DOHH2 (cell line): Measurements from ENCODE around the gene CIDEA.

Experiments used
- H3F3A ChIP-seq: fragments of 200-600 bp; sonication (generic), shearing (Covaris generic); 2 replicates; pipeline ENCODE4 v1.6.0; 2016; ENCODE audit warnings: antibody characterized with exemption, mild to moderate bottlenecking; ENCODE audit not compliant: control insufficient read depth, insufficient read depth
- H3K27ac ChIP-seq: fragments of 200-600 bp; sonication (generic); 2 replicates; pipeline ENCODE4 v1.5.1; 2014; ENCODE audit warnings: low read depth, mild to moderate bottlenecking, low read length, moderate library complexity
- H3K27me3 ChIP-seq: fragments of 200-600 bp; sonication (generic); 2 replicates; pipeline ENCODE4 v1.6.1; 2014; ENCODE audit warnings: mild to moderate bottlenecking, low read length, mixed read lengths; ENCODE audit not compliant: control insufficient read depth
- H3K36me3 ChIP-seq: fragments of 200-600 bp; sonication (generic); 2 replicates; pipeline ENCODE4 v1.6.1; 2014; ENCODE audit warnings: mild to moderate bottlenecking, low read length, moderate library complexity, mixed read lengths; ENCODE audit not compliant: control insufficient read depth
- H3K4me1 ChIP-seq: fragments of 200-600 bp; sonication (generic); 2 replicates; pipeline ENCODE4 v1.6.1; 2014; ENCODE audit warnings: mild to moderate bottlenecking, low read length, mixed read lengths; ENCODE audit not compliant: control insufficient read depth
- H3K4me2 ChIP-seq: fragments of 200-600 bp; sonication (generic); 2 replicates; pipeline ENCODE4 v1.6.0; 2014; ENCODE audit warnings: mild to moderate bottlenecking, low read length, moderate library complexity
- H3K4me3 ChIP-seq: fragments of 200-600 bp; sonication (generic); 2 replicates; pipeline ENCODE4 v1.5.1; 2014; ENCODE audit warnings: mild to moderate bottlenecking, low read length, mixed read lengths
- H3K79me2 ChIP-seq: fragments of 200-600 bp; sonication (generic); 2 replicates; pipeline ENCODE4 v1.6.1; 2014; ENCODE audit warnings: mild to moderate bottlenecking, low read length, mixed read lengths; ENCODE audit not compliant: control insufficient read depth
- H3K9me2 ChIP-seq: fragments of 200-600 bp; sonication (generic); replicated peaks from 2 replicates; pipeline ENCODE4 v1.6.1; 2014; ENCODE audit warnings: mild to moderate bottlenecking, low read length, mixed read lengths; ENCODE audit not compliant: control insufficient read depth
- H3K9me3 ChIP-seq: fragments of 200-600 bp; sonication (generic); 2 replicates; pipeline ENCODE4 v1.6.1; 2014; ENCODE audit warnings: antibody characterized with exemption, low read length, mixed read lengths; ENCODE audit not compliant: control insufficient read depth, insufficient read depth
- H4K20me1 ChIP-seq: fragments of 200-600 bp; sonication (generic); 2 replicates; pipeline ENCODE4 v1.6.0; 2014; ENCODE audit warnings: low read depth, mild to moderate bottlenecking, antibody characterized with exemption, low read length, moderate library complexity; ENCODE audit not compliant: control insufficient read depth, insufficient read depth
- CTCF ChIP-seq: fragments of 200-600 bp; sonication (generic); IDR thresholded peaks from one replicate; pipeline ENCODE4 v1.5.1; 2014; ENCODE audit warnings: antibody characterized with exemption, mild to moderate bottlenecking, low read depth, low read length; ENCODE audit not compliant: poor library complexity, severe bottlenecking
- EZH2phosphoT487 ChIP-seq: fragments of 200-600 bp; sonication (generic); IDR thresholded peaks from 2 replicates; pipeline ENCODE4 v1.6.1; 2017; ENCODE audit warnings: borderline replicate concordance, mild to moderate bottlenecking, antibody characterized with exemption, low read length, moderate library complexity, mixed read lengths

The CIDEA gene

GRCh38 chr18:12278741-12279682 lies 24.9 kb downstream of the CIDEA start:
- H3K4me2 ChIP-seq = no peak overlapping the region
- H3K4me3 ChIP-seq = no peak overlapping the region
- TF ChIP-seq CTCF (no peak), EZH2phosphoT487 (no peak)
- no peaks in the 10 kb centered on the region for H4K20me1 ChIP-seq
- no peaks in the 10 kb centered on the region for H3K27me3 ChIP-seq
- no peak overlapping the region for H3K27ac ChIP-seq
- H3F3A ChIP-seq = no peaks in the 10 kb centered on the region
- H3K4me1 ChIP-seq = no peaks in the 10 kb centered on the region
- no peaks in the 10 kb centered on the region for H3K9me2 ChIP-seq
- H3K79me2 ChIP-seq = no peaks in the 10 kb centered on the region
- no peaks in the 10 kb centered on the region for H3K36me3 ChIP-seq
- H3K9me3 ChIP-seq = no peaks in the 10 kb centered on the region

GRCh38 chr18:12279781-12280531 lies 25.8 kb downstream of the CIDEA start:
- Histone ChIP-seq H3K9me2 (no peaks in the 10 kb centered on the region), H3K27ac (no peak overlapping the region), H4K20me1 (no peaks in the 10 kb centered on the region), H3K79me2 (no peaks in the 10 kb centered on the region), H3K4me1 (no peaks in the 10 kb centered on the region), H3K36me3 (no peaks in the 10 kb centered on the region), H3K9me3 (no peaks in the 10 kb centered on the region), H3K4me3 (no peak overlapping the region), H3K27me3 (no peaks in the 10 kb centered on the region), H3F3A (no peaks in the 10 kb centered on the region), H3K4me2 (no peak overlapping the region)
- no peak for TF ChIP-seq EZH2phosphoT487
- TF ChIP-seq CTCF = no peak

- H3K27me3 ChIP-seq = no peaks in the 10 kb centered on the region
- H3K4me1 ChIP-seq = no peaks in the 10 kb centered on the region
- no peaks in the 10 kb centered on the region for H3K79me2 ChIP-seq
- H3F3A ChIP-seq = no peaks in the 10 kb centered on the region
- no peaks in the 10 kb centered on the region for H3K9me3 ChIP-seq
- H4K20me1 ChIP-seq = no peaks in the 10 kb centered on the region
- no peak for TF ChIP-seq CTCF
- no peak for TF ChIP-seq EZH2phosphoT487
- no peak overlapping the region for H3K4me3 ChIP-seq
- H3K4me2 ChIP-seq = no peak overlapping the region
- no peaks in the 10 kb centered on the region for H3K36me3 ChIP-seq
- no peaks in the 10 kb centered on the region for H3K9me2 ChIP-seq
- no peak overlapping the region for H3K27ac ChIP-seq
Measured at GRCh38 chr18:12281861-12282260, 27.7 kb downstream of the CIDEA start.
